Measurements from ENCODE around the gene OTOG.

Gene OTOG

DNA sequence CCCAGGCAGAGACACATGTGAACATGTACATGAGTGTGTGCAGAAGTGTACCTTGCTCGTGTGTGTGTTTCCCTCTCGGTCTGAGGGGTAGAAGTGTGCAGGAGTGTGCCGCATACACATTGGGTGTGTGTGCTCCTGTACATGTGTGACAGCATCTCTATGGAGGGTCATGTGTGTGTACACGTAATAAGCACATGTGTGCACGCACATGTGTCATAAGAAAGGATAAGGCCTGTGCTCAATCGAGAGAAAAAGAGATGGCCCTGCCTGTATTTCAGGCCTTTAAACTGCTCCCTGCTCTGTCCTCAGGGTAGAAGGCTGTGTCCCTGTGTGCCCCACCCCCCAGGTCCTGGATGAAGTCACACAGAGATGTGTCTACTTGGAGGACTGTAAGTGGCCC, 61.8 kb downstream of the OTOG start:
- no peak for DNase-seq (ENCODE audit: low spot score)
- in situ Hi-C loops (cut with MboI; ENCODE audit: low pct_unique_long_range_greater_than_20kb, low sequenced_read_pairs, unreplicated experiment): no loop called here

DNA sequence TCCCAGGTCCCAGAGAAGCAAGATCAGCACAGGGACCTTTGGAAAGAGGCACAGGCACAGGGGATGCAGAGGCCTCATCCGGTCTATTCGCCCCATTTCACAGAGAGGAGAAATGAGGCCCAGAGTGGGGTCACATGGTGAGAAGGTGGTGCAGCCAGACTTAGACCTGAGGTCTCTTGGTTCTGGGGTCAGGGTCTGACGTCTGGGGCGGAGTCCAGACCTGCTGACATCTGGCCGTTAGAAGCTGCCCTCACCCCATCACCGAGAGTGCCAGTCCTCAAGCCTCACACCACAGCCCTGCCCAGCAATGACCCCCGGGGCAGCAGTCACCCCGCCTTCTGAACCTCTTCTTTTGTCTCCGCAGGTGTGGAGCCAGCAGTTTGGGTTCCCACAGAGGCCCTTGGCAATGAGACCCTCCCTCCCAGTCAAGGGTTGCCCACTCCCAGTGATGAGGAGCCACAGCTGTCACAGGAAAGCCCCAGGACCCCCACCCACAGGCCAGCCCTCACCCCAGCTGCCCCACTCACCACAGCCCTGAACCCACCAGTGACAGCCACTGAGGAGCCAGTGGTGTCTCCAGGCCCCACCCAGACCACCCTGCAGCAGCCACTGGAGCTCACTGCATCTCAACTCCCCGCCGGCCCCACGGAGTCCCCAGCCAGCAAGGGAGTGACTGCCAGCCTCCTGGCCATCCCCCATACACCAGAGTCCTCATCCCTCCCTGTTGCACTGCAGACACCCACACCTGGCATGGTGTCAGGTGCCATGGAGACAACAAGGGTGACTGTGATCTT, 62.4 kb downstream of the OTOG start:
- TF ChIP-seq, protein P1, sequence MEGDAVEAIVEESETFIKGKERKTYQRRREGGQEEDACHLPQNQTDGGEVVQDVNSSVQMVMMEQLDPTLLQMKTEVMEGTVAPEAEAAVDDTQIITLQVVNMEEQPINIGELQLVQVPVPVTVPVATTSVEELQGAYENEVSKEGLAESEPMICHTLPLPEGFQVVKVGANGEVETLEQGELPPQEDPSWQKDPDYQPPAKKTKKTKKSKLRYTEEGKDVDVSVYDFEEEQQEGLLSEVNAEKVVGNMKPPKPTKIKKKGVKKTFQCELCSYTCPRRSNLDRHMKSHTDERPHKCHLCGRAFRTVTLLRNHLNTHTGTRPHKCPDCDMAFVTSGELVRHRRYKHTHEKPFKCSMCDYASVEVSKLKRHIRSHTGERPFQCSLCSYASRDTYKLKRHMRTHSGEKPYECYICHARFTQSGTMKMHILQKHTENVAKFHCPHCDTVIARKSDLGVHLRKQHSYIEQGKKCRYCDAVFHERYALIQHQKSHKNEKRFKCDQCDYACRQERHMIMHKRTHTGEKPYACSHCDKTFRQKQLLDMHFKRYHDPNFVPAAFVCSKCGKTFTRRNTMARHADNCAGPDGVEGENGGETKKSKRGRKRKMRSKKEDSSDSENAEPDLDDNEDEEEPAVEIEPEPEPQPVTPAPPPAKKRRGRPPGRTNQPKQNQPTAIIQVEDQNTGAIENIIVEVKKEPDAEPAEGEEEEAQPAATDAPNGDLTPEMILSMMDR (IDR thresholded peaks at IDR 0.05; ENCODE audit: extremely low read depth, insufficient read depth, missing control alignments): no peak
- no peak for DNase-seq (ENCODE audit: low spot score)
- in situ Hi-C loops (cut with MboI; ENCODE audit: low pct_unique_long_range_greater_than_20kb, low sequenced_read_pairs, unreplicated experiment): no loop called here

More for the DNA sequence above, 61.8 kb downstream of the OTOG start:
- TF ChIP-seq, protein P1 (IDR thresholded peaks at IDR 0.05; ENCODE audit: extremely low read depth, insufficient read depth, missing control alignments): no peak

DNA sequence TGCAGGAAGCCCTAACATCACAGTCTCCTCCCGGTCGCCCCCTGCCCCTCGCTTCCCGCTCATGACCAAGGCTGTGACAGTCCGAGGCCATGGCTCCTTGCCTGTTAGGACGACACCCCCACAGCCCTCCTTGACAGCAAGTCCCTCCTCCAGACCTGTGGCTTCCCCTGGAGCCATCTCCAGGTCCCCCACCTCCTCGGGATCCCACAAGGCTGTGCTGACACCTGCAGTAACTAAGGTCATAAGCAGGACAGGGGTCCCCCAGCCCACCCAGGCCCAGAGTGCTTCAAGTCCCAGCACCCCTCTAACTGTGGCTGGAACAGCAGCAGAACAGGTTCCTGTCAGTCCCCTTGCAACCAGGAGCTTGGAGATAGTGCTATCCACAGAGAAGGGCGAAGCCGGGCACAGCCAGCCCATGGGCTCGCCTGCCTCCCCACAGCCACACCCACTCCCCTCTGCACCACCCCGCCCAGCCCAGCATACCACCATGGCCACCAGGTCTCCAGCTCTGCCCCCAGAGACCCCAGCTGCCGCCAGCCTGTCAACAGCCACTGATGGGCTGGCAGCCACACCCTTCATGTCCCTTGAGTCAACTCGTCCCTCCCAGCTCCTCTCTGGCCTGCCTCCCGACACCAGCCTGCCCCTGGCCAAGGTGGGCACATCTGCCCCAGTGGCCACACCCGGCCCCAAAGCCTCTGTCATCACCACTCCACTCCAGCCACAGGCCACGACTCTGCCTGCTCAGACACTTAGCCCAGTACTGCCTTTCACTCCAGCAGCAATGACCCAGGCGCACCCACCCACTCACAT, 63.2 kb downstream of the OTOG start:
- DNase-seq (ENCODE audit: low spot score): no peak
- in situ Hi-C loops (cut with MboI; ENCODE audit: low pct_unique_long_range_greater_than_20kb, low sequenced_read_pairs, unreplicated experiment): no loop called here
- TF ChIP-seq, protein P1 (IDR thresholded peaks at IDR 0.05; ENCODE audit: extremely low read depth, insufficient read depth, missing control alignments): no peak

DNA sequence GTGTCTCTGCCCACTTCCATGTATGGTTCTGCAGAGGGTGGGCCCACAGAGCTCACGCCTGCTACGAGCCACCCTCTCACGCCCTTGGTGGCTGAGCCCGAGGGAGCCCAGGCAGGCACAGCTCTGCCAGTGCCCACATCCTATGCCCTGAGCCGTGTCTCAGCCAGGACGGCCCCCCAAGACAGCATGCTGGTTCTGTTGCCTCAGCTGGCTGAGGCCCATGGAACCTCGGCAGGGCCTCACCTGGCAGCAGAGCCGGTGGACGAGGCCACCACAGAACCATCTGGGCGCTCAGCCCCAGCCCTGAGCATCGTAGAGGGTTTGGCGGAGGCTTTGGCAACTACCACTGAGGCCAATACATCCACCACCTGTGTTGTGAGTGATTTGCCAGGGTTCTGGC, 64.0 kb downstream of the OTOG start:
- TF ChIP-seq, protein P1 (IDR thresholded peaks at IDR 0.05; ENCODE audit: extremely low read depth, insufficient read depth, missing control alignments): no peak
- DNase-seq (ENCODE audit: low spot score): no peak
- in situ Hi-C loops (cut with MboI; ENCODE audit: low pct_unique_long_range_greater_than_20kb, low sequenced_read_pairs, unreplicated experiment): no loop called here

DNA sequence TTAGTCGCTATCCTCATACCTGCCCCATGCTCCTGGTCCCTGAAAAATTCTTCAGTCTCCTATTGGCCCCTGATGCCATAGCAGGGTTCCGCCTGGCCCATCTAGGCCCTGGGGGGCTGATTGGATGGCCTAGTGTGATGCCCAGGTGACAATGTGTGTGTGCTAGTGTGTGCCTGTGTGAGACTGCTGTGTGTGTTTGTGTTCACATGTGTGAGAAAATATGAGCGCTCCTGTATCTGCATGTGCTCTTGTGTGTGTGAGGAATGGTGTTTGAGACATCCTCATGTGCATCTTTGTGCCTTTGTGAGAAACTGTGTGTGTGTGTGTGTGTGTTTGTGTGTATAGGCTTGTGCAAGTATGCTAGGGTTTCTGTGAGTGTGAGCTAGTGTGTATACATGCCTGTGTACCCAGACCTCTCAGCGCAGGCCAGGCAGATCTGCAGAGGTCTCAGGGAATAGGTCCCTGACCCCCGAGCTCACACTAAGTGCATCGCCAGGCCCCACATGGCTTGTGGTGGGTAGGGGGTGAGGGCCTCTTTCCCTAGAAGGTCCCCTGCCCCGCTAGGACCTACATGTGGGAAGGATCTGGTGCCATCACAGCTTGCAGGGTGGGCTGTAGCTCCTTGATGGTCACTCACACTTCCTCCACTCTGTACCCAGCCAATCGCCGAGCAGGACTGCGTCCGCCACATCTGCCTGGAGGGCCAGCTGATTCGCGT, 64.6 kb downstream of the OTOG start:
- DNase-seq (ENCODE audit: low spot score): no peak
- TF ChIP-seq, protein P1 (IDR thresholded peaks at IDR 0.05; ENCODE audit: extremely low read depth, insufficient read depth, missing control alignments): no peak
- in situ Hi-C loops (cut with MboI; ENCODE audit: low pct_unique_long_range_greater_than_20kb, low sequenced_read_pairs, unreplicated experiment): no loop called here
